K562 (cell line): Measurements from ENCODE around the gene ADAM10. TPM values are rescaled to one million over a fixed set of nuclear protein-coding genes. Genes with fewer than 3 reads are reported as not detected.

Experiments used
- ATAC-seq: fragments of 200-7000 bp; cut with Tn5 transposase; 3 replicates; pipeline ENCODE4 v1.9.1; 2020; ENCODE audit warnings: moderate library complexity
- BruUV-seq: library from RNA; stranded (reverse); fragments of 400-500 nt; replicated peaks from 2 replicates; lab custom pipeline; 2021; lab: Mats Ljungman, UMichigan
- CTCF ChIA-PET: fragments of 300-600 bp; formaldehyde crosslinking; extraction: SDS; loops from one replicate; lab custom pipeline; 2021; ENCODE audit warnings: low intra/inter-chr PET ratio; lab: Yijun Ruan, JAX
- POLR2A ChIA-PET: fragments of 300-600, 350-650 bp; sonication (Branson Sonifier 250); formaldehyde crosslinking; extraction: SDS; loops from one replicate; lab custom pipeline; 2021; ENCODE audit warnings: antibody characterized with exemption, inconsistent platforms; lab: Yijun Ruan, JAX
- DNase-seq, 4 experiments: peaks; one replicate each; pipeline versions ENCODE4 v3.0.0 to v3.0.0-alpha.2; 2011 to 2018; ENCODE audit warnings: low spot score in 3 of 4, mixed read lengths in 3 of 4; ENCODE audit errors: extremely low read depth in 1 of 4
- FAIRE-seq: peaks from 2 replicates; lab custom pipeline; 2011; peaks lifted over from hg19 to GRCh38; lab: Jason Lieb, UNC
- H2AFZ ChIP-seq: 2 replicates; pipeline ENCODE4 v1.6.0; 2011; ENCODE audit warnings: low read depth, low read length, control low read depth, inconsistent platforms
- H3K27ac ChIP-seq: fragments of 200-600 bp; 3 replicates; pipeline ENCODE4 v1.8.0; 2011; ENCODE audit warnings: low read depth, mild to moderate bottlenecking, control low read depth, inconsistent platforms, low read length, moderate library complexity, mixed read lengths; ENCODE audit errors: extremely low read depth
- H3K27me3 ChIP-seq, 2 experiments: fragments of 300-600 bp in 1 of 2; 2 replicates in 1 of 2; 3 replicates in 1 of 2; pipeline versions ENCODE4 v1.6.0 to v1.8.0; 2011; ENCODE audit warnings: inconsistent platforms in 2 of 2, low read length in 2 of 2, mild to moderate bottlenecking in 1 of 2, mixed read lengths in 1 of 2, moderate library complexity in 1 of 2; ENCODE audit not compliant: control insufficient read depth in 2 of 2, insufficient read depth in 2 of 2
- H3K36me3 ChIP-seq: fragments of 300-600 bp; 3 replicates; pipeline ENCODE4 v1.8.0; 2011; ENCODE audit warnings: mild to moderate bottlenecking, low read length, inconsistent platforms; ENCODE audit not compliant: control insufficient read depth, insufficient read depth
- H3K4me1 ChIP-seq, 2 experiments: fragments of 200-600 bp in 1 of 2; replicated peaks in 1 of 2; 2 replicates in 1 of 2; 3 replicates in 1 of 2; pipeline versions ENCODE4 v1.5.1 to v1.8.0; 2011; ENCODE audit warnings: inconsistent platforms in 2 of 2, low read length in 2 of 2, mild to moderate bottlenecking in 1 of 2, mixed read lengths in 1 of 2, moderate library complexity in 1 of 2; ENCODE audit not compliant: control insufficient read depth in 2 of 2, insufficient read depth in 2 of 2
- H3K4me2 ChIP-seq: 2 replicates; pipeline ENCODE4 v1.6.1; 2011; ENCODE audit warnings: low read length, control low read depth, inconsistent platforms, mixed read lengths; ENCODE audit not compliant: insufficient read depth
- H3K4me3 ChIP-seq: fragments of 200-600 bp; sonication (generic), shearing (Covaris generic); 2 replicates; pipeline ENCODE4 v1.5.1; 2016; ENCODE audit warnings: control low read depth, inconsistent platforms
- H3K79me2 ChIP-seq: fragments of 200-600 bp; 3 replicates; pipeline ENCODE4 v1.8.0; 2011; ENCODE audit warnings: low read length, inconsistent platforms; ENCODE audit not compliant: control insufficient read depth, insufficient read depth
- H3K9ac ChIP-seq, 2 experiments: 2 replicates each; pipeline versions ENCODE4 v1.6.0 to v1.6.1; 2011; ENCODE audit warnings: low read depth in 2 of 2, low read length in 2 of 2, control low read depth in 1 of 2, inconsistent platforms in 1 of 2, mild to moderate bottlenecking in 1 of 2, mixed read lengths in 1 of 2; ENCODE audit not compliant: insufficient read depth in 1 of 2
- H3K9me1 ChIP-seq: one replicate; pipeline ENCODE4 v1.6.0; 2011; ENCODE audit warnings: inconsistent platforms, mild to moderate bottlenecking, low read length, moderate library complexity; ENCODE audit not compliant: control insufficient read depth, insufficient read depth
- H3K9me3 ChIP-seq: replicated peaks from 2 replicates; pipeline ENCODE4 v1.5.1; 2011; ENCODE audit warnings: low read depth, low read length, inconsistent platforms; ENCODE audit not compliant: control insufficient read depth, insufficient read depth
- H4K20me1 ChIP-seq: replicated peaks from 2 replicates; pipeline ENCODE4 v1.6.1; 2011; ENCODE audit warnings: low read length, inconsistent platforms, mixed read lengths; ENCODE audit not compliant: control insufficient read depth, insufficient read depth
- CHD2 ChIP-seq: IDR thresholded peaks from 2 replicates; pipeline ENCODE4 v1.6.1; 2011; ENCODE audit warnings: low read depth, low read length
- SAFB2 ChIP-seq: fragments of 200-400 bp; formaldehyde crosslinking; IDR thresholded peaks from 2 replicates; pipeline ENCODE4 v1.6.1; 2018; ENCODE audit warnings: borderline replicate concordance, low read length, low read depth, moderate library complexity; ENCODE audit not compliant: severe bottlenecking
- SPI1 ChIP-seq: IDR thresholded peaks from 2 replicates; pipeline ENCODE4 v1.6.1; 2011; ENCODE audit warnings: low read depth, low read length, control low read depth, borderline replicate concordance
- ZNF398 ChIP-seq: fragments of 250-450 bp; sonication (Bioruptor Pico); IDR thresholded peaks from 2 replicates; pipeline ENCODE4 v1.8.0; 2021; ENCODE audit warnings: moderate library complexity, mild to moderate bottlenecking, inconsistent platforms
- WGBS: fragments of 100-300 bp; shearing (Covaris generic); methylation state at CpG from one replicate; pipeline ENCODE4 v1.1.6; 2016; ENCODE audit warnings: low coverage, mixed read lengths; ENCODE audit not compliant: insufficient coverage; ENCODE audit errors: missing lambda C conversion rate; 5-methylcytosine and 5-hydroxymethylcytosine counted together
- in situ Hi-C: fragments of 300-500 bp; cut with MboI; formaldehyde crosslinking; loops from 4 replicates; pipeline ENCODE4 v1.15.0; 2018; ENCODE audit warnings: inconsistent platforms, mixed read lengths
- intact Hi-C: fragments of 100-400 bp; cut with micrococcal nuclease; formaldehyde crosslinking; loops from 2 replicates; pipeline ENCODE4 v1.14.2; 2022
- polyA plus RNA-seq, 8 experiments: library from polyadenylated mRNA; depleted of rRNA in 4 of 8; stranded (reverse) in 5 of 8; unstranded in 3 of 8; fragments of >200 nt; fragmentation: Nextera tagmentation in 2 of 8; fragmentation: Illumina TruSeq in 1 of 8; extraction: Ambion mirVana in 2 of 8; extraction: Trizol in 1 of 8; gene quantifications; 2 replicates each; pipeline versions ENCODE4 v1.2.1 to v1.2.3, GENCODE V29; 2011 to 2014; ENCODE audit warnings: inconsistent platforms in 1 of 8, missing spikeins in 1 of 8
- total RNA-seq, 7 experiments: library from RNA; depleted of rRNA in 6 of 7; stranded (reverse); fragments of >200 nt in 6 of 7; fragmentation: Illumina TruSeq in 2 of 7; extraction: Trizol in 2 of 7; gene quantifications; 2 replicates each; pipeline versions ENCODE4 v1.2.1 to v1.2.3, GENCODE V29; 2011 to 2021; ENCODE audit warnings: low replicate concordance in 1 of 7
- TF ChIP-seq, protein P1 (sequence below): fragments of 450-650 bp; formaldehyde crosslinking; IDR thresholded peaks from 2 replicates; pipeline ENCODE4 v1.4.0; 2020; ENCODE audit warnings: mild to moderate bottlenecking, moderate library complexity

Gene ADAM10
- total and polyA plus RNA-seq, 9 of the 15 experiments (the other 6 are each of a cell fraction or from before 2014, with no cell fraction given), result 11.9 to 152 (median 57.3) TPM

GRCh38 chr15:58666957-58667356 is 82.5 kb downstream of the ADAM10 start:
- DNase-seq (no peak), FAIRE-seq (no peak), ATAC-seq (no peak)
- Histone ChIP-seq H3K9me3 (no peaks in the 10 kb centered on the region), H3K27ac (no peak overlapping the region), H2AFZ (no peak overlapping the region), H3K4me2 (no peak overlapping the region), H3K9me1 (no peaks in the 10 kb centered on the region), H3K4me1 (peaks cover 3 to 17% of the 10 kb centered on the region in 2 experiments), H3K4me3 (no peak overlapping the region), H3K27me3 (no peaks in the 10 kb centered on the region), H3K36me3 (peaks cover 40% of the 10 kb centered on the region), H3K9ac (no peak overlapping the region), H4K20me1 (no peaks in the 10 kb centered on the region), H3K79me2 (peaks cover 29% of the 10 kb centered on the region; the same call in 2 of the 3 replicates)
- no TSS peak for BruUV-seq
- in situ Hi-C loops (no loop called here), intact Hi-C loops (no loop called here)
- ChIA-PET CTCF (no interaction called here), POLR2A (no interaction called here)
- 75% methylated on average over 1 of the region's 1 CpG for WGBS
- no peak for TF ChIP-seq SAFB2
- TF ChIP-seq ZNF398 (CRISPR knock-in tag), result no peak
- no peak for TF ChIP-seq SPI1
- TF ChIP-seq, protein P1, sequence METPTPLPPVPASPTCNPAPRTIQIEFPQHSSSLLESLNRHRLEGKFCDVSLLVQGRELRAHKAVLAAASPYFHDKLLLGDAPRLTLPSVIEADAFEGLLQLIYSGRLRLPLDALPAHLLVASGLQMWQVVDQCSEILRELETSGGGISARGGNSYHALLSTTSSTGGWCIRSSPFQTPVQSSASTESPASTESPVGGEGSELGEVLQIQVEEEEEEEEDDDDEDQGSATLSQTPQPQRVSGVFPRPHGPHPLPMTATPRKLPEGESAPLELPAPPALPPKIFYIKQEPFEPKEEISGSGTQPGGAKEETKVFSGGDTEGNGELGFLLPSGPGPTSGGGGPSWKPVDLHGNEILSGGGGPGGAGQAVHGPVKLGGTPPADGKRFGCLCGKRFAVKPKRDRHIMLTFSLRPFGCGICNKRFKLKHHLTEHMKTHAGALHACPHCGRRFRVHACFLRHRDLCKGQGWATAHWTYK (CRISPR knock-in tag), result no peak
- TF ChIP-seq CHD2, result no peak
